ENCODE results near the gene GTF2E1. TPM values are rescaled to one million over a fixed set of nuclear protein-coding genes. Genes with fewer than 3 reads are reported as not detected.
"Not testable (repeated sequence)": the region's sequence is repeated elsewhere in the genome, so short reads cannot be mapped to it uniquely, and the experiment has no call there.

Gene GTF2E1
- total RNA-seq, 1 experiment from 2014 or later, result 26.0 TPM

DNA sequence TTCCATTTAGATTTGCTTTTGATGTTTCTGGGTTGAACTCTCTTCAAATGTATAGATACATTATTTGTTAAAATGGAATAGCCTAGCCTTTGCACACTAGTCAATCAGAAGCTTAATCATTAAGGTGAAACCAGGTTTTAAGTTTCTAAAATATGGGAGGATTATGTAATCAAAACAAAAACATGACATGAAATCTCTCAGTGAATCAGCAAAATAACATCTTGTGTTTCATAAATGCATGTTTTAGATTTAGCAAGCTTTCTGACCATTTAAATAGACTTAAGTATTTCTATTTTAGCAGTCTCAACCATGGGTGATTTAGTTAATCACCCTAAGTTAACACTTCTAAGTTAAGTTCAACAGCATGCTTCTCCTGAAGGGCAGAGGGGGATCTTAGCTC lies 11.3 kb downstream of the GTF2E1 start:
- no peak for DNase-seq (ENCODE audit: low spot score)

DNA sequence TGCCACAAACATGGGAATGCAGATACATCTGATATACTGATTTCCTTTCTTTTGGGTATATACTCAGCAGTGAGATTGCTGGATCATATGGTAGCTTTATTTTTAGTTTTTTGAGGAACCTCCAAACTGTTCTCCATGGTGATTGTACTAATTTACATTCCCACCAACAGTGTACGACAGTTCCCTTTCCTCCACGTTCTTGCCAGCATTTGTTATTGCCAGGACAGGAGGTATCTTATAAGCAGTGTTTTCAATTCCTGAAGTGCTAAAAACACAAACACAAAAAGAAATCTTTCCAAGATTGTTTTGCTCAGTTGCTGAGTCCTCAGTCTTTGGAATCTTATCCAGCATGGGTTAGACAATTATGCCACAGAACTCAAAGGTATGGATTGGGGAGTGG lies 13.5 kb downstream of the GTF2E1 start:
- no peak for DNase-seq (ENCODE audit: low spot score)

DNA sequence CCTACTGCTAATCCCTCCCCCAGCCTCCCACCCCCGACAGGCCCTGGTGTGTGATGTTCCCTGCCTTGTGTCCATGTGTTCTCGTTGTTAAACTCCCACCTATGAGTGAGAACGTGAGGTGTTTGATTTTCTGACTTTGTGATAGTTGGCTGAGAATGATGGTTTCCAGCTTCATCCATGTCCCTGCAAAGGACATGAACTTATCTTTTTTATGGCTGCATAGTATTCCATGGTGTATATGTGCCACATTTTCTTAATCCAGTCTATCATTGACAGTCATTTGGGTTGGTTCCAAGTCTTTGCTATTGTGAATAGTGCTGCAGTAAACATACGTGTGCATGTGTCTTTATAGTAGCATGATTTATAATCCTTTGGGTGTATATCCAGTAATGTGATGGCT lies 16.0 kb downstream of the GTF2E1 start:
- DNase-seq (ENCODE audit: low spot score), result not testable (repeated sequence)

DNA sequence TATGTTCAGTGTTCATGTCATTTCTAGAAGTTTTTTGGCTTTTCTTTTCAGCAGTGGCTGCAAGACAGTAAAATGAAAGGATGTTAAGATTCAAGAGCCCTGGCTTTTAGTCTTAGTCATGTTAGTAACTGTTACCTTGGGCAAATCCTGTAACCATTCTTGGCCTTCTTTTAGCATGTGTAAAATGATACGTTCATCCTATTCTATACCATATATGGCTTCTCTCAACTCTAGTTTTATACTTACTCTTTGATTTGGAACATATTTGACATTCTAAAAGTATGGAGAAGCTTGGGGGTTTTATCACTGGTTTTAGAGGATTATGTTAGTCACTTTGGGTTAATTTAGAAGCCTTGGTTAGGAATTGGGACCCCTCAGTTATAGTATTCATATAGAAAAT lies 20.1 kb downstream of the GTF2E1 start:
- DNase-seq (ENCODE audit: low spot score), result no peak

DNA sequence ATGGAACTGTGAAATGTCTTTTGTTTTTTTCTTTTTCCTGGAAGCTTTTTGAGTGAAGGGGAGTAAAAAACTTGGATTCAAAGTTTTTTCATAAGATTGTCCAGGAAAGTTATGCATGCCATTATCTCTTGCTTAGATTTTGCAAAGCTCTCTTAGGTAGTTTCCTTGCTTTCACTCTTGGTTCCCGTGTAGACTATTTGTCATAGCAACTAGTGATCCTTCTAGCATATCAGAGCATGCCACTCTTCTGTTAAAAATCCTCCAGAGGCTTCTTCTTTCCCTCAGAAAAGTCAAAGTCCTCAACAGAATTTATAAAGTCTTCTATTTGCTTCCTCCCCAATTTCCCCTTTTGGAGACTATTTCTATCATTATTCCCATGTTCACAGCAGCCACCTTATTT lies 21.1 kb downstream of the GTF2E1 start:
- no peak for DNase-seq (ENCODE audit: low spot score)

DNA sequence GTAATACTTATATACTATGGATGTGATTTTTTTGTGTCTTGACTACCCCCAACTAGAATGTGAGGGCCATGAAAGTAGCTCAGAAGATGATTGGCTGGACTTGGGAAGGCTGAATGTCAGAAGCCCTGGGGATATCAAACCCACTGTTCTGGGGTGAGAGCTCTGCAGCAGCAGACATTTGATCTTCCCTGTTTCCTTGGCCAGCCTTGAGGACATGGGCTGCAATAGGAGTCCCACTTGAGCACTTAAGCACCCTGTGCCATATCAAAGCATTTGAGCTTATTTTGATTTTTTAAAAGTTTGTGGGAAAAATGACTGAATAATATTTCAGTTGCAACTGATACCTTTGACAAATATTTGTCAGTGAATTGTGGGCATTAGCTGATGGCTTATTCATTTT lies 21.7 kb downstream of the GTF2E1 start:
- no peak for DNase-seq (ENCODE audit: low spot score)

DNA sequence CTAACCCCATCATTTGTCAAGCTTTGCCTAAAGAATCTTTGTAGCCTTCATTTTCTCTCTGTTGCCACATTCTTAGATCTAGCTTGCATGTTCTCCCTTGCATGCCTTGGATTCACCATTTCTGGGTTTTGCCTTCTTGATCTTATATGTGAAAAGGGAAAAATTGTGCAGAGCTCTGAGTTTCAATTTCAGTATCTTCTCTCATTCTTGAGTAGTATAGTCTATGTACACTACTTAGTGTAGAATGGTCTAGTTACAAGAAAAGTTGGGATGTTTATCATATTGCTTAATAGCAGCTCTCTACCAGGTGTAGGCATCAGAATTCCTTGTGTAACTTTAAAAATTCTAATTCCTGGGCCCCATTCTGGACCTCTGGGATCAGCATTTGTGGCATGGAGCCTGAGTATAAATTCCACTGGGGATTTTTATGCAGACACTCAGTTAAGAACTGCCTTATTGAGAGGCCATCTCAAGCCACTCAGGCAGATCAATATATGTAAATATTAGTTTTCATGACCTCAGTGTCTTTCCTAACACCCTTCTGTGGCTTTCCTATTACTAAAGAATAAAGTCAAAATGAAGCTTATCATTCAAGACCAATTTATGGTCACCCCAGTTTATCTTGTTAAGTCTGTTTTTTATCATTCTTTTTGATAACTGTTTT lies 23.4 kb downstream of the GTF2E1 start:
- DNase-seq (ENCODE audit: low spot score), result no peak

DNA sequence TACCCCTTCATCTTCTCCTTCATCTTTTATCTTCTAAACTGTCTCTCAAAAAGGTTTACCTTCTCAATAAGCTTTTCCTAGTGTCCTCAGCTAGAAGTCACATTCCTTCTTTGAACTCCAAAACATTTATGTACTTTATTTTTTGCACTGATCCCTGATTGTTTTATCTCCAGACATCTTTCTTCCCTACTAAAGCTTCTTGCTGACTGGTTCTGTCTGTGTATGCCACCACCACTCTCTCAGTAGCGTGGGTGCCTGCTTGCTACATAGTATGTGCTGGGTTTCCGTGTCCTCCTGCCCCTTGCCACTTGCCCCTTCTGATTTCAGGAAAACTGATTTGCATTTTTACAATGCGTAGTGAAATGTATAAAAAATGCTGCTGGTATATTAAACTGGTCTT lies 24.0 kb downstream of the GTF2E1 start:
- no peak for DNase-seq (ENCODE audit: low spot score)

DNA sequence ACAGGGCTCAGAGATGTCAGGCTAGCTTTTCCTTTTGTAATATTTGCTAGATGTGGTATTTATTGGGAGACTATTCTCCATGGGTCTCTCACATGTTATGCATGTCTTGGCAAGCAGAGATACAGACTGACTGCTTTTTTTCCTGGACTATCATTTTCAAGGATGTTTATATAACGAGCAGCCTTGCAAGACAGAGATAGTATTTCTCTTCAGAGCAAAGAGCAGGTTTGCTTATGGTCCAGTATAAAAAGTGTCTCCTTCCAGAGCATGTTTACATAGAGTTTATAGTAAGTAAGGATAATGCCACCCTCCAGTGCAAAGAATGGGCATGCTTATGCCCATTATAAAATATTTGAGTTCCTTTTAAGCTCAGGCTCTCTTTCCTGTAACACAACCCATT lies 24.6 kb downstream of the GTF2E1 start:
- no peak for DNase-seq (ENCODE audit: low spot score)

DNA sequence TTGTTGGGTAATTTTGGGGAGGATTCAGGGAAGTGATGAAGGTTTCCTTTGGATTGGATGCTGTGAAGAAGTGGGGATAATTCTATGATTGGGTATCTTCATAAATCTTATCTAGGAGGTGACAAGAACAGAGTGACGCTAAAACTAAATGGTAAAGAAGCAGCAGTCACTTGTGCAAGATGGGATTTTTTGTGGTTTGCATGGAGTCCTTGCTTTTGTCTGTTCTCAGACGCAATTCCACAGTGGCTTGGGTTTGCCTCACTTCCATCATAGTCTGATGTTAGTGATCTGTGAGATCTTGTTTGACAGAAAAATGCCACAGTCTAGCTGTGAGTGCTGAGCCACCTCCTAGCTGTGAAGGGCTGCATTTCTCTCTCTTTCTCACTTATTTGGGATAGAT lies 26.9 kb downstream of the GTF2E1 start:
- no peak for DNase-seq (ENCODE audit: low spot score)

DNA sequence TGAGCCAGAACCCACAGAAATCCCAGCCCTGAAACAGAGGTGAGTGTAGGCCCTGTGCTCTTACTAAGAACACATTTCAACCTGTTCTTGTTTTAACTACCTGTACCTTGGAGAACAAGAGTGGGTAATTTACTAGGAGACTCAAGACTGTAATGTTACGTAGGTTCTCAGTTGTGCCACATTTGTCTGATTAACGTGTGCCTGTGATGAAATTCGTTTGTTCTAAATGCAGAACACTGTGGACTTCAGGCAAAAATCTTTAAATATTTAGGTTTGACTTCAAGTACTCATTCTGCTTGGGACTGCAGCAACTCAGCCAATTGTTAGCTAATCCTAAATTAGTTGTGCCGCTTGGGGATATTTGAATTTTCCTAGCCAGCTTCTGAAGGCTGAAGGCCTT lies 28.3 kb downstream of the GTF2E1 start:
- no peak for DNase-seq (ENCODE audit: low spot score)

DNA sequence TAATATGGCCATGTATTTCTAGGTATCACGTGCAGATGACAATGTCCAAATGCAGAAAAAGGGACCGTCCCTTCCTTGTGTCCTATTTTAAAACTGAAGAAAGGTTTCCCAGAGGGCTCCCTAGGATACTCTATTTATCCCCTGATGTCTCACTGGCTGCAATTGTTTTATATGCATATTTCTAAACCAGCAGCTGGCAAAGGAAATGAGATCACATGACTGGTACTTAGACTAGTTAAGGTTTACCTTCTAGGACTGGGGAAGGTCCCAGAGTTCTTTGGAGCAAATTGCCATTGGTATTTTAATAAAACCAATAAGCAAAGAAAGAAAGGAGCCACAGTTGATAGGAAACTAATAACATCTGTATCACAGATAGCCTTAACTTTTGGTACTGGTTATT lies 29.5 kb downstream of the GTF2E1 start:
- DNase-seq (ENCODE audit: low spot score), result no peak

DNA sequence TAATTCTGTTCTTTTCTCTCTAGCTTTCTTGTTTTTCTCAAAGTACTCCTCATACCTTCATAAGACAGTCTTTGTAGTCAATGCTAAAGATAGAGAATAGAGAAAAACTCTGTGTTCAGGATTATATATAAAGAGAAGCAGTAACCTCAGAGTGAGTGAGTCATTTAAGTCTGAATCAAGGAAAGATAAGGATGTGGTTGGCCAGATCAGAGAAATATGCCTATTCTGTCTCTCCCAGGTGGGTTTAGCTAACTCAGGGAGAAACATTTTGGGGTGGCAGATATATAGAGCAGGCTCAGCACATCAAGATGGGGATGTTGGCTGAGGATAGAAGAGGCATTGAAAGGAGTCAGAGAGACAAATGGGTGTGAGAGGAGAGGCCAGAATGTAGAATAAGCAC lies 31.4 kb downstream of the GTF2E1 start:
- DNase-seq (ENCODE audit: low spot score), result peak; percentile 17

DNA sequence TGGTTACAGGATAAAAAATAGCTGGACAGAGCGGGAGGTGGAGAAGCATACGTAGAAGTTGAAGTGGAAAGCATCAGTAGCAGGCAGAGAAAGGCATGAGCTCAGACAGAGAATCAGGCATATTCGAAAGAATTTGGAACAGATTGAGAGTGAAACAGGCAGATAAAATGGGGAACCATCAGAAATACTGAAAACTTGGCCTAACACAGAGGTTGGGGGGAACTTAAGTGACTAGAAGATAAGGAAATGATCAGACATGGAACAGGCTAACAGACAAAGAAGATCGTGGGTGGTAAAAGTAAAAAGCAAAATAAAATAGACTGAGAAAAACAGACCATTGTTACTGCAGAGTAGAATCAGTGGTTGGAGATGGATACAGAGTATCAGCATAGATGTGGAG lies 32.9 kb downstream of the GTF2E1 start:
- DNase-seq (ENCODE audit: low spot score), result no peak

DNA sequence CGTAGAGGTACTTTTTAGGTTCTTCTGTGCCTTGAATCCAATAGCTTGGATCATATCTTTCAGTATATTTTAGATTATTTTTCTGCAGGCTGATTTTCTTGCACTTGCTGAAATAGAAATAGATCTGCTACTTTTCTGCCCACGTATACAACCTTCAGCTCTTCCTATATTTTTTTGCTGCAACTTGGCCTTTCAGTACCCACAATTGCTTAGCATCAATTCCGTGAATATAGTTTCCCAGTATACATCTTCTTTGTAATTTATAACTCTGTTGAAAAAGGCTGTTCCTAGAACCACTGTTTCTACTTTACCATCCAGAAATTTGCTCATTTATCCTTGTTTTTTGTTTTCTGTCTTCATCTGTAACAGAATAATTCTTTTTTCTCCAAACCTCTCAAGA lies 36.2 kb downstream of the GTF2E1 start:
- no peak for DNase-seq (ENCODE audit: low spot score)

DNA sequence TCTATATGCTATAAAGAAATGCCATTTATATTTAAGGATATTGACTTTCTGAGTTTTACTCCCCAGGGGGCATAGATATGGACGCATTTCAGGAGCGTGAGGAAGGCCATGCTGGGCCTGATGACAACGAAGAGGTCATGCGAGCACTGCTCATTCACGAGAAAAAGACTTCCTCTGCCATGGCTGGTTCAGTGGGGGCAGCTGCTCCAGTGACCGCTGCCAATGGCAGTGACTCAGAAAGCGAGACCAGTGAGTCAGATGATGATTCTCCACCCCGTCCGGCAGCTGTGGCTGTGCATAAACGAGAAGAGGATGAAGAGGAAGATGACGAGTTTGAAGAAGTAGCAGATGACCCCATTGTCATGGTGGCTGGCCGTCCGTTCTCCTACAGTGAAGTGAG lies 38.4 kb downstream of the GTF2E1 start:
- peak; percentile 87 for DNase-seq (ENCODE audit: low spot score)

DNA sequence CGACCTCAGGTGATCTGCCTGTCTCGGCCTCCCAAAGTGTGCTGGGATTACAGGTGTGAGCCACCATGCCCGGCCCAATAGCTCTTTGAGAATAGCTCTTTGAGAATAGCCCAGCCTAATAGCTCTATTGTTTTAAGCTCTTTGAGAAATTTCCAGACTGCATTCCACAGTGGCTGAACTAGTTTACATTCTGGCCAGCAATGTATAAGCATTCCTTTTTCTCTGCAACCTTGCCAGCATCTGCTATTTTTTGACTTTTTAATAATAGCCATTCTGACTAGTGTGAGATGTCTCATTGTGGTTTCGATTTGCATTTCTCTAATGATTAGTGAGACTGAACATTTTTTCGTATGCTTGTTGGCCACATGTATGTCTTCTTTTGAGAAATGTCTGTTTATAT lies 43.3 kb downstream of the GTF2E1 start:
- DNase-seq (ENCODE audit: low spot score), result not testable (repeated sequence)

DNA sequence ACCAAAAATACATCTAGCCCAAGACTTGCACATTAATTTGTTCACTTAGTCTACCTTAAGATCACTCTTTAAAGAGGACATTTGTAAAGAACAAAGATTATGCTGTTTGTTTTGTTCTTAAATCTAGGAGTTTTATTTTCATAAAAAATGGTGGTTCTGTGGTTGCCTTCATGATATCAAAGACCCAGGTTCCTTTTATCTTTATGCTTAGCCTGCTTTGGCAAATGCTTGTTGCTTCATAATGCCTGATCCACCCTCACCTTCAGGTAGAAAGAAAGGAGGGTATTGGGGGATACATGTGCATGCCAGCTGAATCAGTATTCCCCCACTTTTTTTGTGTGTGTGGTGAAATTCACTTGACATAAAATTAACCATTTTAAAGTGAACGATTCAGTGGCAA lies 48.5 kb downstream of the GTF2E1 start:
- no peak for DNase-seq (ENCODE audit: low spot score)

DNA sequence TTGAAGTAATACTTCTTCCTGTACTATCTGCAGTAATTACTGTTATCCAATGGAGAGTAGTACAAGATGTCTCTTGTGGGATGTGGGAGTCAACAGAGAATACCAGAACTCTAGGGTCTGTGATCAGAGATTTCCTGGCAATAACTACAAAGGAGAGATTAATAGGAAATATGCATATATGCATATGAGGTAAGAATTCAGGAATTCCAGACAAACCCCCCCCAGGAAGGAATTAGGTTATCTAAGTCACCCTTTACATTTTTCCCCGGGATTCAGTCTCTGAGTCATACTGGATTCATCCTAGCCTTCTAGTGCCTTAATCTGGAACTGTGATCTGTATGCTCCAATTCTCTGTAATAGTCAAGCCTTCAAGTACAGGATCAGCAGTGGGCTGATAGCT lies 49.4 kb downstream of the GTF2E1 start:
- peak; percentile 12 for DNase-seq (ENCODE audit: low spot score)

DNA sequence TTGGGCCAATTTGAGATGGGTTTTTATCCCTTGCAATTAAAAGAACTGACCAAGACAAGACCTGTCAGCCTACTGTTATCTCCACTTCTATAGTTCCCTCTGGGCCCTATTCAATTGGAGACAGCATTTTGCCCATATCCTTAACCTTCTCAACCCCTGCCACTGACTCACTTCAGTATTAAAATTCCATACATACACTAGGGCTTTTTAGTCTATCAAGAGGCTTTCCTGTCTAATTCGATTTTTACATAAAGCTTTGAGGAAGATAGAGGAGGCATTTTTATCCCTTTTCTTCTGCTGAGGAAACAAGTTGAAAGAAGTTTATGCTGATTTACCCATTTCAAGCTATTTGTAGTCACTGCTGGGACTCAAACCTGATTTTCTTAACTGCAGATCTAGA lies 51.1 kb downstream of the GTF2E1 start:
- no peak for DNase-seq (ENCODE audit: low spot score)

DNA sequence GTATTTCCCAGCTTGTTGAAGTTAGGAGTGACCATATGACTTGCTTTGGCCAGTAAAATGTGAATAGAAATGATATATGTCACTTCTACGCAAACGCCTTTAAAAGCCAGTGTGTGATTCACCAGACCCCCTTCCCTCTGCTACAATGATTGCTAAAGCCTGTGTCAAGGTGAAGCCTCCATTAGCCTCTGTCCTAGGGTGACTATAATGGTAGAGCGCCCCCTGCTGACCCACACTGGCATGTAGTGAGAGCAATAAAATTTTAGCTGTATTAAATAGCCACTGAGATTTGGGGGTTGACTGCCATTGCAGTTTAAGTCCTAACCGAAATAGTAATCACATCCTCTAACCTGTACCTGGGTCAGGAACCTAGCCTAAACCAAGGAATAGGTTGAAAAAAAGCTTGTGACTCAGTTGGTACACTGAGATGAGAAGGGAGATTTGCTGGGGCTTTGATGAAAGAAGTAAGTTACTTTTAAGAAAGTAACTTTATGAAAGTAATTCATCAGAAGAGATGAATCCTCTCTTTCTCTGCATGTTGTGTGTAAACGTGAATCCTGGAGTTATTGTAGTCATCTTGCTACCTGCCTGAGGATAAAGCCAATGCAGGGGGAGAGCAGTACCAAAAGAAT lies 52.6 kb downstream of the GTF2E1 start:
- peak; percentile 69 for DNase-seq (ENCODE audit: low spot score)

DNA sequence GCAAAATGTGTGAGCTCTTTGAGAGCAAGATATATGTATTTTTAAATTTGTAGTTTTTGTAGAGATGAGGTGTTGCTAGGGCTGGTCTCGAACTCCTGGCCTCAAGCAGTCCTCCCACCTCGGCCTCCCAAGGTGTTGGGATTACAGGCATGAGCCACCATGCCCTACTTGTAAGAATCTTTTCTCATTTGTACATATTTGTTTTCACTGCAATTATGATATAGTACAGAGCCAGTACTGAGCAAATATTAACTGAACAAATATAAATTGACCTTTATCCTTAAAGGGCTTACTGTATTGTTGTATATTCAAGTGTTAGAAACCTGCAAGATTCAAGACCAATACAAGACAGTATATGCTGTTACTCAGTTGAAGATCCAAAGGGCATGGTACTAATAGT lies 53.4 kb downstream of the GTF2E1 start:
- DNase-seq (ENCODE audit: low spot score), result no peak

DNA sequence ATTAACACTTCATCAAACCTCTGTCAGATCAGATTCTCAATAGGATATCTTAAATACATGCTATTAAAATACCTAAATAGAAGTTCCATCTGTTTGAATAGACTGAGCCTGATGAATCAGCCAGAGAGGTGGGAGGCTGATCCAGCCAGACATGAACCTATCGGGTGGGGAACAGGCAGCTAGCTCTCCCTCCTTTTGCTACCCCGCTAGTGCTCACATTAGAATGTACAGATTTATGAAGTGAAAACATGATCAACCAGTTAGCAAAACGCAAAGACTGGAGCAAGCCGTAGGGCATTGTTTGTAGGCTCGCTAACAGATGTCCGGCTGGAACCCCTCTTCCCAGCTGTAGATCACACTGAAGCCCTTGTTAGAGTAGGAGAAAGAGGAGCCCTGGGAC lies 54.4 kb downstream of the GTF2E1 start:
- no peak for DNase-seq (ENCODE audit: low spot score)

DNA sequence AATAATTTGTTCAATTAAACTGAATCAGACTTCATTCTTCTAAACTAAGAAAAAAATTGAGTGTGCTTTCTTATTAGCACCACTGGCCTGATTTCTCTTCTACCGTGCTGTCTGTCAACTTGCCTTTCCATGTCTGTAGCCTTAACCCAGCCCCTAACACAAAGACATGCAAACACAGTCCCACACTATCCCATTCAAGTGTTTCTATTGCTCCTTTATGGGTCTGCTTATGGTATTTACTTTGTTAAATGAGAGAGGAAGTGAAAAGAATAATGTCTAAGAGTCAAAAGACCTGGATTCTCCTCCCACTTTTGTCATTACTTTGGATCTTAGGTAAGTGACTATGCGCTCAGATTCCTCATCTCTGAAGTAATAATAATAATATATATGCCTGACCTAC lies 55.3 kb downstream of the GTF2E1 start:
- no peak for DNase-seq (ENCODE audit: low spot score)

Measured in H4 (cell line).